Measurements from ENCODE around the gene ATP9B.

DNA sequence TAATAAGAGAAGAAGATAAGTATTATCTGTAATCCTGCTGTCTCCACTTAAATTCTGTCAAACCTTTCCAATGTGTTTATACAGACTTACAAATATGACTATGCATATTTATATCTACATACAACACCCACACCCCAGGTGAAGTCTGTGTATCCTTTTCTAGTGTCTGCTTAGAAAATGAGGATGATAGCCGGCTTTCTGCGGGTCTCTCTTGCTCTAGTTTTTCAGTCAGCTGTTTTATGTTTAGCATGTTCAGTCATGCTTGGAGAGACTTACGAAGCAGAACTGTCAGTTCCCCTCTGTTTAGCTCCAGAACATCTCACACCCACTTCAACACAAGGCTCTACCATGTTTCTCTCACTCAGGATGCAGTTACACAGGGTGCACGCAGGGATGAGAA lies 189.3 kb downstream of the ATP9B start:
- TF ChIP-seq, protein P1, sequence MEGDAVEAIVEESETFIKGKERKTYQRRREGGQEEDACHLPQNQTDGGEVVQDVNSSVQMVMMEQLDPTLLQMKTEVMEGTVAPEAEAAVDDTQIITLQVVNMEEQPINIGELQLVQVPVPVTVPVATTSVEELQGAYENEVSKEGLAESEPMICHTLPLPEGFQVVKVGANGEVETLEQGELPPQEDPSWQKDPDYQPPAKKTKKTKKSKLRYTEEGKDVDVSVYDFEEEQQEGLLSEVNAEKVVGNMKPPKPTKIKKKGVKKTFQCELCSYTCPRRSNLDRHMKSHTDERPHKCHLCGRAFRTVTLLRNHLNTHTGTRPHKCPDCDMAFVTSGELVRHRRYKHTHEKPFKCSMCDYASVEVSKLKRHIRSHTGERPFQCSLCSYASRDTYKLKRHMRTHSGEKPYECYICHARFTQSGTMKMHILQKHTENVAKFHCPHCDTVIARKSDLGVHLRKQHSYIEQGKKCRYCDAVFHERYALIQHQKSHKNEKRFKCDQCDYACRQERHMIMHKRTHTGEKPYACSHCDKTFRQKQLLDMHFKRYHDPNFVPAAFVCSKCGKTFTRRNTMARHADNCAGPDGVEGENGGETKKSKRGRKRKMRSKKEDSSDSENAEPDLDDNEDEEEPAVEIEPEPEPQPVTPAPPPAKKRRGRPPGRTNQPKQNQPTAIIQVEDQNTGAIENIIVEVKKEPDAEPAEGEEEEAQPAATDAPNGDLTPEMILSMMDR (IDR thresholded peaks at IDR 0.05; ENCODE audit: insufficient read depth, low read depth, low read length), result no peak
- no peak for TF ChIP-seq EZH2 (IDR thresholded peaks at IDR 0.05; ENCODE audit: insufficient read depth, low read length)

Data from astrocyte (in vitro differentiated cells and primary cell).